Measurements from ENCODE around the gene CCSER1. TPM values are rescaled to one million over a fixed set of nuclear protein-coding genes. Genes with fewer than 3 reads are reported as not detected.

The CCSER1 gene
- total RNA-seq, 1 experiment from 2014 or later, result 4.1 TPM

- CTCF ChIA-PET, result no interaction called here
- Mint-ChIP-seq H3K27me3 (ENCODE audit: insufficient read depth, unreplicated experiment) (no peaks in the 10 kb centered on the region), H3K36me3 (ENCODE audit: insufficient read depth, unreplicated experiment) (no peaks in the 10 kb centered on the region), H3K27ac (ENCODE audit: unreplicated experiment) (no peak overlapping the region), H3K4me1 (ENCODE audit: low read depth, unreplicated experiment) (no peaks in the 10 kb centered on the region), H3K4me3 (ENCODE audit: unreplicated experiment) (no peak overlapping the region), H3K9me3 (ENCODE audit: unreplicated experiment) (no peaks in the 10 kb centered on the region)
- no peak for TF ChIP-seq CTCF (IDR thresholded peaks at IDR 0.05; ENCODE audit: insufficient read depth in 1 of 2, low read depth in 1 of 2, low read length in 1 of 2, severe bottlenecking in 1 of 2, unreplicated experiment in 1 of 2)
- POLR2A ChIA-PET, result no interaction called here
- BruUV-seq (replicated peaks), result no TSS peak
- Histone ChIP-seq H3K9me3 (no peaks in the 10 kb centered on the region), H3K4me3 (ENCODE audit: low read depth, low read length) (no peak overlapping the region), H3K27me3 (replicated peaks; ENCODE audit: control insufficient read depth, insufficient read depth, low read length) (no peaks in the 10 kb centered on the region), H3K4me1 (no peaks in the 10 kb centered on the region), H3K36me3 (ENCODE audit: control insufficient read depth, insufficient read depth, low read length) (no peaks in the 10 kb centered on the region)
- intact Hi-C loops (cut with micrococcal nuclease; ENCODE audit: unreplicated experiment), result no loop called here
- no peak for DNase-seq
These were observed 1469.5 kb downstream of the CCSER1 start for GRCh38 chr4:91596718-91597117.

GRCh38 chr4:91598696-91599095 is 1471.5 kb downstream of the CCSER1 start:
- H3K9me3 ChIP-seq, result no peaks in the 10 kb centered on the region
- Mint-ChIP-seq H3K9me3 (ENCODE audit: unreplicated experiment) (no peaks in the 10 kb centered on the region), H3K4me3 (ENCODE audit: unreplicated experiment) (no peak overlapping the region), H3K36me3 (ENCODE audit: insufficient read depth, unreplicated experiment) (no peaks in the 10 kb centered on the region), H3K27ac (ENCODE audit: unreplicated experiment) (no peak overlapping the region), H3K4me1 (ENCODE audit: low read depth, unreplicated experiment) (no peaks in the 10 kb centered on the region), H3K27me3 (ENCODE audit: insufficient read depth, unreplicated experiment) (no peaks in the 10 kb centered on the region)
- H3K27me3 ChIP-seq (replicated peaks; ENCODE audit: control insufficient read depth, insufficient read depth, low read length), result no peaks in the 10 kb centered on the region
- no peaks in the 10 kb centered on the region for H3K36me3 ChIP-seq (ENCODE audit: control insufficient read depth, insufficient read depth, low read length)
- TF ChIP-seq CTCF (IDR thresholded peaks at IDR 0.05; ENCODE audit: insufficient read depth in 1 of 2, low read depth in 1 of 2, low read length in 1 of 2, severe bottlenecking in 1 of 2, unreplicated experiment in 1 of 2), result no peak
- no peak for DNase-seq
- H3K4me1 ChIP-seq, result no peaks in the 10 kb centered on the region
- intact Hi-C loops (cut with micrococcal nuclease; ENCODE audit: unreplicated experiment), result no loop called here
- POLR2A ChIA-PET, result no interaction called here
- BruUV-seq (replicated peaks), result no TSS peak
- H3K4me3 ChIP-seq (ENCODE audit: low read depth, low read length), result no peak overlapping the region
- CTCF ChIA-PET, result interaction anchor here (0.6 kb wide), 1 partner anchor 177 kb away, joined by 5 read pairs; no protein-coding TSS in a partner anchor

GRCh38 chr4:91600301-91600700 is 1473.1 kb downstream of the CCSER1 start:
- DNase-seq, result no peak
- BruUV-seq (replicated peaks), result no TSS peak
- Mint-ChIP-seq H3K36me3 (ENCODE audit: insufficient read depth, unreplicated experiment) (no peaks in the 10 kb centered on the region), H3K27ac (ENCODE audit: unreplicated experiment) (no peak overlapping the region), H3K9me3 (ENCODE audit: unreplicated experiment) (no peaks in the 10 kb centered on the region), H3K27me3 (ENCODE audit: insufficient read depth, unreplicated experiment) (no peaks in the 10 kb centered on the region), H3K4me1 (ENCODE audit: low read depth, unreplicated experiment) (no peaks in the 10 kb centered on the region), H3K4me3 (ENCODE audit: unreplicated experiment) (no peak overlapping the region)
- H3K27me3 ChIP-seq (replicated peaks; ENCODE audit: control insufficient read depth, insufficient read depth, low read length), result no peaks in the 10 kb centered on the region
- no peak overlapping the region for H3K4me3 ChIP-seq (ENCODE audit: low read depth, low read length)
- H3K36me3 ChIP-seq (ENCODE audit: control insufficient read depth, insufficient read depth, low read length), result no peaks in the 10 kb centered on the region
- intact Hi-C loops (cut with micrococcal nuclease; ENCODE audit: unreplicated experiment), result no loop called here
- POLR2A ChIA-PET, result no interaction called here
- H3K9me3 ChIP-seq, result no peaks in the 10 kb centered on the region
- TF ChIP-seq CTCF (IDR thresholded peaks at IDR 0.05; ENCODE audit: insufficient read depth in 1 of 2, low read depth in 1 of 2, low read length in 1 of 2, severe bottlenecking in 1 of 2, unreplicated experiment in 1 of 2), result no peak
- CTCF ChIA-PET, result no interaction called here
- H3K4me1 ChIP-seq, result no peaks in the 10 kb centered on the region

All from Caco-2 (cell line).